Stimulated activated CD4-positive, alpha-beta T cell treated with anti-CD3 and anti-CD28 coated beads, Interleukin-12 subunit alpha, Interleukin-12 subunit beta, amount 100 ng/mL, for 24 hours (primary cell): ENCODE data around the gene CYFIP2.

Experiments used
- DNase-seq, 2 experiments: peaks; one replicate each; pipeline ENCODE4 v3.0.0-alpha.2; 2020; ENCODE audit warnings: low read depth in 2 of 2

The CYFIP2 gene

DNA sequence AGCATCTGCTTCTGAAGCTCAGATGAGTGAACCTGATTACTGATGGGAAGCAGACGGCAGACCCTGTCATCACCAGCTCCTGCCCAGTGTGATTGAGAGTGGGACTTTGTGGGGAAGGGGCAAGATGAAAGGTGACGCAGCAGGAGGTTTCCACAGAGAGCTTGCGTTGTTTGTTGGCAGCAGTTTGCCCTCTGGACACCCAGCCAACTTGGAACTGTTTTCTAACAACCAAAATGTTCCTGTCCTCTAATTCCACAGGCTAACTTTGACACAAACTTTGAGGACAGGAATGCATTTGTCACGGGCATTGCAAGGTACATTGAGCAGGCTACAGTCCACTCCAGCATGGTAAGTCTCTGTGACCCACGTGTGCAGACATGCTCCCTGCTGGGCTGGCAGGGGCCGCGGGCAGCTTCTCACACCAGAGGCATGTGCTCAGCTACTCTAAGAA is 20.9 kb downstream of the CYFIP2 start:
- no peak for DNase-seq

DNA sequence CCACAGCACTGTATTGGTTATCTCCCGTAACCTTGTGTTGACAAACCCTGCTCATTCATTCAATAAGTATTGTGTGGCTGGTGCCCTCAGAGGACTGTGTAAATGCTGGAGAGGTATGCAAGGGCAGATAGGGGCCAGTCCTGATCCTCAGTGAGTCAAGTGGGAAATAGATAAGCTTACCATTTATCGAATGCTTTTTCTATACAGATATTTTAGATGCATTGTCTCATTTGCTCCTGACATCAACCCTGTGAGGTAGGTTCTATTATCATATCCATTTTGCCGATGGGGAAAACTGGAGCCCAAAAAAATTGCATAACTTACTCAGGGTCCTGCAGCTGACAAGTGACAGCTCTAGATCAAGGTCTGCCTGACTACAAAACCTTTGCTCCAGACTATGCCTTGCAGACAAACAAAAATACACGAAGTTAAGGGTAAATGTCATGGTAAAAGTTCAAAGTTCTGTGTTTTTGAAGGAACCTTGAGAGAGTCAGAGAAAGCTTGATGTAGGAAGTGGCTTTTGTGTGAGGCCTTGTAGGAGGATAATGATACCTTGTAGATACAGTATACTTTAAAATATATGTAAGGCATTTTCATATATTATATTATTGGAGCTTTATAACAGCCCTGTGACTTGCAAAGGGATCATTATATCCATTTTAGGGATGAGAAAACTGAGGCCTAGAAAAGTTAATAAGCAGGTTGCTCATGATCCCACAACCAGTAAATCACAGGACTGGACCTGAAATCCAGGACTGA is 22.7 kb downstream of the CYFIP2 start:
- DNase-seq: no peak

DNA sequence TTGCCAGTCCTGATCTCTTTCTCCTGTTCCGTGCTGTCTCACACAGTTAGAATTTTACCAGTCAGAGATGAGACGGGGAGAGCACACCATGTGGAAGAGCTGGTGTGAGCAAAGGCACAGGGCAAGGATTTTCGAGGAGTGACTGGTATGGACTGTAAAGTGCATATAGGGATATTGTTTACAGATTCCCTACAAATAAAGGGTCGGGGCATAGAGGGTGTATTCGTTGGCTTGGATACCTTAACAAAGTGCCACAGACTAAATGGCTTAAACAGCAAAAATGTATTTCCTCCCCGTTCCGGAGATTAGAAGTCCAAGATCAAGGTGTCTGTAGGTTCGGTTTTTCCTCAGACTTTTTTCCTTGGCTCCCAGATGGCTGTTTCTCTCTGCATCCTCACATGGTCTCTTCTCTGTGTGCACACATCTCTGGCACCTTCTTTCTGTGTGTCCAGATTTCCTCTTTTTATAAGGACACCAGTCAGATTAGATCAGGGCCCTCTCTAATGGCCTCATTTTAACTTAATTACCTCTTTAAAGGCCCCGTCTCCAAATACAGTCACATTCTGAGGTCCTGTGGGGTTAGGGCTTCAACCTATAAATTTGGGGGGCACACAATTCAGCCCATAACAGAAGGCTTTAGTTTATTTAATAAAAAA is 23.4 kb downstream of the CYFIP2 start:
- DNase-seq: no peak

DNA sequence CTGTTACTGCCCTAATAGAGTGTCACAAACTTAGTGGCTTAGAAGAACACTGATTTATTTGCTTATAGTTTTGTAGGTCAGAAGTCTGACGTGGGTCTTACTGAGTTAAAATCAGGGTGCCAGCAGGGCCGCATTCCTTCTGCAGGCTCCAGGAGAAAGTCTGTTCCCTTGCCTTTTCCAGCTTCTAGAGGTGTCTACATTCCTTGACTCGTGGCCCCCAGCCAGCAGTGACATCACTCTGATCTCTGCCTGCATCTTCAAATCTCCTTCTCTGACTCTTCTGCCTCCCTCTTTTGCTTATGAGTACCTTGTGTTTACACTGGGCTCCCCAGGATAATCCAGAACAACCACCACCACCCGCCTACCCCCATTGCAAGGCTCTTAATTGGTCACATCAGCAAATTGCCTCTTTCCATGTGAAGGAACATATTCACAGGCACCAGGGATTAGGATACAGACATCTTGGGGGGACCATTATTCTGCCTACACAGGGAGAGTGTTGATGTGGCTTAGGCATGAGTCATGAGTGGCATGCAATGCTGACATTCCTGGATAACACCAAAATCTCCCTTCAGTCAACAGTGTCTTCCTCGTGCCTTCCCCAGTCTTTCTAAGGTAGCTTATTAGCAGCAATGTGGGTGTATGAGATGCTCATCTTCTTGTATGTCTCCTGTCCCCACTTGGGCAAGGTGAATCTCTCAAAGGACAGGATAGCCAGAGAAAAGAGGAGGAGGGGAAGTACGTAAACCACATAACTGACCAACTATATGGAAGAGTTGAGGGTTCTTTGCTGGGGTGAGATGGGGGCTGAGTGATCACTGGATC is 24.4 kb downstream of the CYFIP2 start:
- DNase-seq: no peak

DNA sequence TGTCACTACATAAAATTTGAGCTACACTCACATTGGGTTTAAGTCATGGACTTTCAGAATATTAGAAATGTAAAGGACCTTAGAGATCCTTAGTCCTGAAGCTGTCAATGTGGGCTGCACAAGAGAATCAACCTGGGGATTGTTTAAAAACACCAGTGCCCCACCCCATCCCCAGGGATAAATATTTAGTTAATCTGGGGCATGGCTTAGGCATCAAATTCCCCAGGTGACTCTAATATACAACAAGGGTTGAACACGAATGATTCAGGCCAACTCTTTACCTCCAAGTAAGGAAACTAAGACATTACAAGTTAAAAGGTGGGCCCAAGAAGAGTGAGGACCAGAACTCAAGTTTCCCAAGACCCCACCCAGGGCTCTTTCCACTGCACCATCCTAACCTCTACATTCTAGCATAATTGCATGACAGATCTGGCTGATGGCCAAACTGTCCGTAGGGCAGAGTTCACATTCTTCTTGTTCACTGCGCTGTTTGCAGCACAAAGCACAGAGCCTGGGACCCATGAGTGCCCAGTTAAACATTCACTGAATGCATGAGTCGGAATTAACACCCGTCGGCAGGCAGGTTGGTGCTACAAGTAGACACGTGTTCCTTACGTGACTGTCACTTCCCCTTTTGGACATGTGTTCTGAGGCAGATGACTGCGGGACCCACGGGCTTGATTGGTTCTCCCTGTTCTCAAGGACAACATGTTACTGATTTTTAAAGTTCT is 25.2 kb downstream of the CYFIP2 start:
- no peak for DNase-seq

DNA sequence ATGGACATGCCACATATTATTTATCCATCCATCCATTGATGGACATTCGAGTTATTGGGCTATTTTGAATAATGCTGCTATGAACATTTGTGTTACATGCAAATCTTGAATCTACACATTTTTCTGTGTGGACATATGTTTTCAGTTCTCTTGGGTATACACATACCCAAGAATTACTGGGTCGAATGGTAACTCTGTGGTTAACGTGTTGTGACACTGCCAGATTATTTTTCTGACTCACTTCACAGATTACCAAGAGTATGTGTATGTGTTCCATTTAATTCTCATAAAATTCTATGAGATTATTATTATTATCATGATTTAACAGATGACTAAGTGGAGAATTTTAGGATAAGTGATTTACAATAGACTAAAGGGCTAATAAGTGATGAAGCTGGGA is 26.7 kb downstream of the CYFIP2 start:
- DNase-seq: no peak

DNA sequence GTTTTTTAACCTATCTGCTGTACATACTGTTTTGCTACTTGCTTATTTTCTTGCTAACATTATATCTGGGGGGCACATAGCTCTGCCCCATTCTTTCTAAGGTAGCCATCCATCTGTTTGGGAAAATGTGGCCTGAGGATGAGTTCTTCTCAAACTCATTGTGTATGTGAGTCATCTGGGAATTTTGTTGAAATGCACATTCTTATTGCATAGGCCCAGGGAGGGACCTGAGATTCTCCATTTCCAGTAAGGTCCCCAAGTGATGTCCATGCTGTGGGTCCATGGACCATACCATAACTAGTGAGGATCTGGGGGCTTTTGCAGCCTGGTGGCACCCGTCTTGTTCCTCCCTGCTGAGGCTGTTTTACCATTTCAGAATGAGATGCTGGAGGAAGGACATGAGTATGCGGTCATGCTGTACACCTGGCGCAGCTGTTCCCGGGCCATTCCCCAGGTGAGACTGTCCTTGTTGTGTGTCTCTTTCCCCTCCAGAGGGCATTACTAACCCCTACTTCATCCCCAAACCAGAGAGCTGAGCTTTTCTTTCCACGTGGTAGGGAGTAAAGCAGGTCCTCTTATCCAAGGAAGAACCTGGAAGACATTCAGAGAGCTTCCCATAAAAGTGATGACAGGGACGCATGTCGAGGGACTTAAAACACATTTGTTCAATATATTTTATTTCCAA is 28.6 kb downstream of the CYFIP2 start:
- no peak for DNase-seq

DNA sequence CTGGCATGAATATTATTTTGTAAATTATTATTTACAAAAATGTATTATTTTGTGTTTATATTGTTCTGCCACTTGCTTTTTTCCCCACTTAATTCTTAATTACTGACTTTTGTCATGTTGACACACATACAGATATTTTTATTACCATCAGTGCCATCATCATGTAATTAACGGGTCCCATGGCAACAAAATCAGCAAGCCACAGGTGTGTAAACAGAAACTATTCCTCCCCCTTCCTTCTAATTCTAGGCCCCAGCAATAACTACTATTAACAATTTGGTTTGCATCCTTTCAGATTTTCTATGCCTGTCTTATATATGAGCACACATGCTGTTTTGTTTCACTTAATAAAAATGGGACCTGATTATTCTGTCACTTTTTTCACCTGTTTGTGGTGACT is 29.3 kb downstream of the CYFIP2 start:
- no peak for DNase-seq

DNA sequence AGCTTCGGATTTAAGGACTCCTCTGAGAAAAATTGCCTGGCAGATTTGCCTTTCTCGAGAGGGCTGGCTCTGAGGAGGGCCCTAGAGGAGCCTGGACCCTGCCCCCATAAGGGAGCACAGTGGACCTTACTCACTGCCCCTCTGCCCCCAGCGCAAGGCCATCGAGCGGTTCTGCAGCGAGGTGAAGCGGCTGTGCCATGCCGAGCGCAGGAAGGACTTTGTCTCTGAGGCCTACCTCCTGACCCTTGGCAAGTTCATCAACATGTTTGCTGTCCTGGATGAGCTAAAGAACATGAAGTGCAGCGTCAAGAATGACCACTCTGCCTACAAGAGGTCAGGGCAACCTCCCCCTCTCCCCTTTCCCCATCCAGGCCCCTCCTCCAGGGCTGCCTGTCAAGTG is 34.6 kb downstream of the CYFIP2 start:
- no peak for DNase-seq

DNA sequence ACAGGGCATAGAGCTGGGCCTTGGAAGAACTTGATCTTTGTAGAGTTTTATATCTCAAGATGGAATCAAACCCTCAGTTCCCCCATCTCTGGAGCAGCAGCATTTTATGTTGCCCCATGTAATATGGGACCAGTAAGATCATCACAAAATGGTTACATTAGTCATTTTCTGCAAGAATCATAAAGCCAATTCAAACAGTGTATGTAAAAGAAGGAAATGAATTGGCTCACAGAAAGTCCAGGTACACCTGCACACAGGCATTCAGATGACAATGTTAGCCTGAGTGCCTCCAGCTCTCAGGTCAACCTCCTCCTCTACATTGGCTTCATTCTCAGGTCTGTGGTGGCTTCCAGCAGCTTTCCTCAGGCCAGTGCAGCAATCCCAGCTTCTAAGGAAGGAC is 35.1 kb downstream of the CYFIP2 start:
- DNase-seq: no peak

DNA sequence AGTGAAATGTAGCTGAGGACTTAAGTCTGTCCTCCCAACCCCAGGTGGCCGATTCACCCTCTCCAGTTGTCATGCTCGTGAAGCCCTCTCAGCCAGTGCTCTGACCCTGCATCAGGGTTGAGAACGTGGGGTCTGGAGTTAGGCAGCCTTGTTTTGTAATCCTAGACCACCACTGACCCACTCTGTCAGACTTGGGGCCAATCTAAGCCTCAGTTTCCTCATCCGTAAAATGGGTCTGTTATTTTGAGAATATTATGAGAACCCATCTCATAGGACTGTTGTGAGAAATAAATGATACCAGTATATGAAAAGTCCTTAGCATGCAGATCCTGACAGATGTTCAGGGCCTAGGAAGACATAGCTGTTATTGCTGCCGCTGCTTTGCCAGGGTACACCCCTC is 37.1 kb downstream of the CYFIP2 start:
- no peak for DNase-seq

DNA sequence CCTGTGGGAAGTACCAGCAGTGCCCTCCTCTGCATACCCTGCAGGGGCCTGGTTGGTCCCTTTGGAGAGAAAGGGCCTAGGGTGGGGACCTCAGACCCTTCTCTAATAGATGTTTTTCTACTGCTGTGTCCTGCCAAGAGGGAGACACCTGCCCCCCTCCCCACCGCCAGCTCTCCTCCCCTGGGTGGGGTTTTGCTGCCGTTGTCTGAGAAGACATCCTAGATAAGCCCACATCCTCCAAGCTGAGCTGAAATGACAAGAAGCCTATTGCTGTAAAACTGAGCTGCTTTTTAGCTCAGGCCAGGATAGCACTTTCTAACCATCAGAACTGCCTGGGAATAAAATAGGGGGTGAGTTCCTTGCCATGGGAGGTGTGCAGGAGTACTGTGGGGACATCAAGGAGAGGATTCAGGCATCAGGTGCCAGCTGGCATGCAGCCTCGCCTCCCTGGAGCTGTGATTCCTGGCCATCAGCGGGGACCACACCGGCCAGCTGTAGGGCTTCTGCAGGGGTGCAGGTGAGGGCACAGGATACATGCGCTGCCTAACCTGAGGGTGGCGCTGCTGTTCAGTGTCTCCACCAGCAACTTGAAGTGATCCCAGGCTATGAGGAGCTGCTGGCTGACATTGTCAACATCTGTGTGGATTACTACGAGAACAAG is 37.9 kb downstream of the CYFIP2 start:
- DNase-seq: peak in 1 of 2 experiments; percentile 29

DNA sequence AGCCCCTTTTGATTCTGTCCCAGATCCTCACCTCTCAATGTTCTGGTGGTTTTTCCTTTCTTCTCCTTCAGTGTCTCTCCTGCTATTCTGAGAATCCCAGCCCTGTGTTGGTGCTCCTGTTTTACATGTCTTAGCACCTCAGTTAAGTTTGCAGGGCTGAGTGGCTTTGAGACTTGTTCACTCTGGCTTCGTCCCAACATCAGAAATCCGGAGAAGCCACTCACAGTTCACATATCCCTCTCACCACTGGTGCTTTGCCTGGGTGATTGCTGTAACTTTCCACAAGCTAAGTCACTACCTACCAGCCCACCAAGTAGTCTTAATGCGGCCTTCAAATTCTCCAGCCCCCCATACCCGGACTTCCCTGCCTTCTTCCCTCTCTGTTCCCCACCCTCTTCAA is 40.2 kb downstream of the CYFIP2 start:
- DNase-seq: no peak

DNA sequence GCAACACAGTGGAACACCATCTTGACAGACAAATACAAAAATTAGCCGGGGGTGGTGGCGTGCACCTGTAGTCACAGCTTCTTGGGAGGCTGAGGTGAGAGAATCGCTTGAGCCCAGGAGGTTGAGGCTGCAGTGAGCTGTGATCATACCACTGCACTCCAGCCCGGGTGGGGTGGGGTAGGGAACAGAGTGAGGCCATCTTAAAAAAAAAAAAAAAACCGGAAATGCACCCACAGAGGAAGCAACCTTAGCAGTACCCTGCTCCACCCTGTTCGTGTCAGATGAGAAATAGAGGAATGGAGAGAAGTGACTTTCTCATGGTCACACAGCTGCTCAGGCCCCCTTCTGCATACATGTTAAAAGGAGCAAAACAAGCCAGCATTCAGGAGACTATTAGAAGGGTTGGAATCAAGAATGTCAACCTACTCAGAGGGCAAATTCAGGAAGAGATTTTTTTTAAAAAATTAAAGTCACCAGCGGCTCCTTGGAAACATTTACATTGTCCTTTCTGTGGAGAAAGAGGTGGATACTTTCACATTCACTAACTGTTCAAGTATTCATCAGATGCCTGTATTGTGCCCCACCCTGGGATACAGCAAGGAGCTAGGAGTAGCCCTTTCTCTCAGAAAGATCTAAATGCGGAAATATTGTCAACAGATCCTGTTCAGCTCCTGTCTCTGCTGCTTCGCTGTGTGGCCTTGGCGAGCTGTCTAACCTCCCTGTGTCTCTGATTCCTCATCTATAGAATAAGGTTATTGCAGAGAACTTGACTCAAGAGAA is 41.0 kb downstream of the CYFIP2 start:
- no peak for DNase-seq

DNA sequence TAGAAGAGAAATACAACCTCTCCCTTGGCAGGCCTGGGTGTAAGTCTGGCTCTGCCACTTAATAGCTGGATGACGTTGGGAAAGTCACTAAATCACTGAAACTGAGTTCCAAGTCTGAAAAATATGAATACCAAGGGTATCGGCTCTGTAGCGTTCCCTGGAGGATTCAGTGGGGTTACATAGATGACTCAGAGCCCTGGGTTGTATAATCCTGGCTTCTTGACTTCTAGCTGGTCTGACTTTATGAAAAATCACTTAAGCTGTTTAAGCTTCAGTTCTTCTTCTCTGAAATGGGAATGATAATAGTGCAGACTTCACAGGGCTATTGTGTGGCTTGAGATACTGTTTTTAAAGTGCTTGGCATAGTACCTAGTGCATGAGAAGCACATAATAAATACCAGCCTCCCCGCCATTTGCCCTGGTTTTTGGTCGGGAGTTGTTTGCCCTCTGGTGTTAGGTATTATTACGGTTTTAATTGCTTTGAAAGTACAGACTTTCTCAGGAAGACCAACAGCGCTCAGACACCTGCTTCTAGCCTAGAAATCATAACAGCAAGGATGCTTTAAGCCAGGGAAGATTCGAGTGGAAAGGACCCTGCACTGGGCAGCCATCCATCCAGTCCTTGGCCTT is 43.0 kb downstream of the CYFIP2 start:
- no peak for DNase-seq

DNA sequence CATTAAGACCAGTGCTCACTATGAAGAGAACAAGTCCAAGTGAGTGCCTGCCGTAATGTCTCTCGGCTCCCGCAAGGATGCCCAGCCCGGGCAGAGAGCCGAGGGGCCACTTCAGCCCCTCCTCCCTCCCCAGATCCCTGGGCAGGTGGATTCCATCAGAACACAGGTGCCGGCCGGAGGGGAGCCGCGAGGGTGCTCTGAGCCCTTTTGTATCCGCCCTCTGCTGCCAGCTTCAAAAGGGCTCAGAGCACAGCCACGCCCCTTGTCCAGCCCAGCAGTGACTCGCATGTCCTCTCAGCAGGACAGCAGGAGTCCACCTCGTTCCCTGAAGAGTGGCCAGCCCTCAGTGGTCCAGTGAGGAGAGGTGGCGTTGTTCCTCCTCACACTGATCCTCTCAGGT is 43.9 kb downstream of the CYFIP2 start:
- DNase-seq: no peak

DNA sequence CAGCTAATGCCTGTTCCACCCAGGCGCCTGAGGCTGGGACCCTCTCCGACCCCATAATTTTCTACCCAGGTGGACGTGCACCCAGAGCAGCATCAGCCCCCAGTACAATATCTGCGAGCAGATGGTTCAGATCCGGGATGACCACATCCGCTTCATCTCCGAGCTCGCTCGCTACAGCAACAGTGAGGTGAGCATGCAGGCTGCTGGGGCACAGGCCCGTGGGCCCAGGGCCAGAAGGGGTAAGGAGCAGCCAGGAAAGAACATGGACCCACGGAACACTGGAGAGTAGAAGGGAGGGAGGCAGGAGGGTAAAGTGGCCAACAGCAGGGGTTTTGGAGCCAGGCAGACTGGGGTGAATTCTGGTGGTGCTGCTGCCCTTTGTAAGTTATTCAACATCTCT is 45.7 kb downstream of the CYFIP2 start:
- no peak for DNase-seq

DNA sequence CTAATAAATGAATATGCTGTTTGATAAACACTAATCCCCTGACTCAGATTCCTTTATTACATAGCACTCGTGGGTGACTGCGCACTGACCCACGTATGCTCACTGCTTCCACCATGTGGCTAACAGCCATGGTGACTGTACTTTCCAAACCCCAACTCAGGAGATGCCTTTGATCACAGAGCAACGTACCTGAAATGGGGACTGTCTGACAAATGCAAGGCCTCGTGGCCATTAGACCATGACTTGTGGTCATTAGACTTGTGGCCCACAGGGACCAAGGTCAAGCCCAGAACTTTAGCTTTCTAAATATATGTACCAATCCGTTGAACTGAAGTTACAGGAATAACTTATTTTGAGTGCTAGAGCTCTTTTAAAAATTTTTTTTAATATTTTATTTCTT is 46.6 kb downstream of the CYFIP2 start:
- peak; percentile 43 to 49 for DNase-seq

DNA sequence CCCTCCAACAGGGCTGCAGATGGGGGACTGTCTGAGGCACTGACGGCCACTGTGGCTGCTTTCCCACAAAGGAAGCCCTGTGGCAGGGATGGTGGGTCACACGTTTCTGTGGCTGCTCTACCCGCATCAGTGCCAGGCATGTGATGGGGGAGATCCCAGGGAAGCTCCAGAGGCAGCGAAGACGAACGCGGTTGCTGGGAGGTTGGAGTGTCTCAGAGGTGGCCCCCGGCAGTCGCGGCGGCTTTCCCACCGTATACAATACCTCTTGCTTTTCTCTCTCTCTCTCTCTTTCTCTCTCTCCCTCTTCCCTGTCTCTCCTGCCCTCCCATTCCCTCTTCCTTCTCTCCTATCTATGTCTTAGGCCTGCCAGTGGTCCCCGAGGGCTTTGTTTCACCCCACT is 56.7 kb downstream of the CYFIP2 start:
- no peak for DNase-seq
